ENCODE data around the gene SPACA7.
"Not testable (repeated sequence)": the region's sequence is repeated elsewhere in the genome, so short reads cannot be mapped to it uniquely, and the experiment has no call there.

The SPACA7 gene

DNA sequence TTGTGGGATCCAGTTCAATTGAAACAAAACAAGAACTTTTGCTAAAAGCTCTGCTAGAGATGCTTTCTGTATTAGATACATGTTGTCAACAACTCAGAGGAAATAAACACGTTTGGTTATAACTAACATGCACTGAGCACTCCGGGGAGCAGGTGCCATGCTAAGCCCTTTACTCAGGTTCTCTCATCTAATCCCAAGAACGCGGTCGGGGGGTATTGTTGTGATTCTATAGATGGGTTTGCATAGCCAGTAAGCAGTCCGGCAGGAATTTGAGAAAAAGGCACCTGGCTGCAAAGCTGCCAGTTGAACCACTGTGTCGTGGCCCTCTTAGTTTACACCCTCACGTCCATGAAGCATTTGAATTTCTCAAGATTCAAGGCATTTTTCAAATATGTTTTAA is 24.3 kb upstream of the SPACA7 start:
- DNase-seq: no peak

DNA sequence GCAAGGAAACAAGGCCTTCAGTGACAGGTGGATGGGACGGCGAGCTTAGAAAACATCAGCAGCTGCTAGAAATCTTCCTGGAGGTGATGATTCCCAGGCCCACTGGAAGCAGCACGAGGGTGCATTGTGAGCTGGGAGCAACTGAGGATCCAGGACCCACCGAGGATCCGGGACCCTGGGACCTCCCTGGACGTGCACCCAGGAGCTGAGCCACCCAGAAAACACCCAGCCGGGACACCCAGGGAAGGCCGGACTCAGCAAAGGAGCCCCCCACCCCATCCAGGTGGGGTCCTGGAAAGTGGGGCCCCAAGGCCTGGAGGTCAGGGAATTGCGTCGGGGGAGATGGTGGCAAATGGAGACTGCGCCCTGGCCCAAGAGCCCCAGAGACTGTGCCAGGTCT is 22.3 kb upstream of the SPACA7 start:
- no peak for DNase-seq

DNA sequence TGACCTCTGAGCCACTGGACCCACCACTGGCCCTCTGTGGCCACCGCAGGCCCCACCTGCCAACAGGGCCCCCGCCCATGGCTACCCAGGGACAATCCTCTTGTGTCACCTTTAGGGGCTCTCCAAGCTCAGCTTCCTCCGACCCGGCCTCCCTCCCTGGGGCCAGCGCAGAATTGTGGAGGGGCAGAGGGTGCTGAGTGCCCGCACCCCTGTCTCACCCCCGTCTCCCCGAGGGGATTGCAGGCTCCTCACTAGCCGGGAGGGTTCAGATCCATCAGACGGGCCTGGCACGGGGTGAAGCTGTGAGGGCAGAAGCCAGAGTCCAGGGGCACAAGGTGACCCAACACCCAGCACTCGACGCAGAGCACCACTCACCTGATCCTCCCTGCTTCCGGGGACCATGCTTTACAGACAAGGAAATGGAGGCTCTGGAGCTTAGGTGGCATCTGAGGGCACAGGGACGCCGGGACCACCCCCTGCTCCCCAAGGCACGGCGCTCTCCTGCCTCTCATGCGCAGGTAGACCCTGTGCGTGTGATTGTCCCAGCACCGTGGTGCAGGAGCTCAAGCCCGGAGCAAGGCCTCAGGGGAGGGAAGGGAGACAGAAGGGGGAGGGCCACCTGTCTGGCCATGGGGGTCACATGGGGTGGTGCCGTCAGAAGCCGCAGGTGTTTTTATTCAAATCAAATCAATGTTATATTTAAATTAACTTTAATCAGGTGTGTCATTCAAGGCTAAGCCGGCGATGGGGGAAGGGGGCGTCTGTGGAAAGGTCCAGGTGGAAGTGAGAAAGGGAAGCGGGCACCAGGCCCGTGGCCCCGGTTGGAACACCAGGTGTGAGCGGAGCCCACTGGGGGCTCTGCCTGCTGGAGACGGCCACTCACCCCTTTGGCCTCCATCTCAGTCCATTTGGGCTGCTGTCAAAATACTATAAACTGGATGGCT is 21.6 kb upstream of the SPACA7 start:
- DNase-seq: no peak

DNA sequence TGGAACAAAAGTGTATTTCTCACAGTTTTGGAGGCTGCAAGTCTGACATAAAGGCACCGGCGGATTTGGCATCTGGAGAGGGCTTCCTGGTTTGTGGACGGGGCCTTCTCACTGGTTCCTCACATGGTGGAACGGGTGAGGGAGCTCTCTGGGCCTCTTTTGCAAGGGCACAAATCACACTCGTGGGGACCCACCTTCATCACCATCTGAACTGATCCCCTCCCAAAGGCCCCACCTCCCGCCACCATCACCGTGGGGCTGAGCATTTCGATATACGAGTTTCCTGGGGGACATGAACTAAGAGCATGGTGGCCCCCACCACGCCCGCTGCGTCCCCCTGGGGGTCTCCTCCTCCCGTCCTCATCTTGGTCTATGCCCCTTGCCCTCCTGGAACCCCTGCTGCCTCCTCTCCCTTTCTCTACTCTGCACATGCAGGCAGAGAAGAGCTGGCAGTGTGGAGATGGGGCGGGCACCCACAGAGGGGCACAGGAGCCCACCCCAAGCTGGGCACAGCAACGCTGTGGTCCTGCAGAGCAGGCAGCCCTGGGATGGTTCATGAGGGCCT is 20.8 kb upstream of the SPACA7 start:
- DNase-seq: no peak

DNA sequence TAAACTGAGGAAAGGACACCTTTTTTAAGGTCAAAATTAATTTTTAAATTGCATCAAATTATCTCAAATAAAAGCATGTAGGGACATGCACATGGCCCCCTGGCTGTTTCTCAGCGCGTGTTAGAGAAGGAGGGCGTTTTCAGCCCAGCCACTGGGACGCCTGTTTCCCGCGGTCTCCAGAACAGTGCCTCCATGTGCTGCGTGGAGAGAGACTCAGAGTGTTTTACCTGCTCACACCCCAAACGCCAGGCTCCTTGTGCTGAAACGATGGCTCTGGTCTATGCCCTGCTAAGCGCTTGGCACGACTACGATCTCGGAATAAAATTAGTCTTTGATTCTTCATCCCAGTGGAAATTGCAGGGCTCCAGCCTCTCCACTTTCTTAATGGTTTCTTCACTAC is 20.0 kb upstream of the SPACA7 start:
- no peak for DNase-seq

DNA sequence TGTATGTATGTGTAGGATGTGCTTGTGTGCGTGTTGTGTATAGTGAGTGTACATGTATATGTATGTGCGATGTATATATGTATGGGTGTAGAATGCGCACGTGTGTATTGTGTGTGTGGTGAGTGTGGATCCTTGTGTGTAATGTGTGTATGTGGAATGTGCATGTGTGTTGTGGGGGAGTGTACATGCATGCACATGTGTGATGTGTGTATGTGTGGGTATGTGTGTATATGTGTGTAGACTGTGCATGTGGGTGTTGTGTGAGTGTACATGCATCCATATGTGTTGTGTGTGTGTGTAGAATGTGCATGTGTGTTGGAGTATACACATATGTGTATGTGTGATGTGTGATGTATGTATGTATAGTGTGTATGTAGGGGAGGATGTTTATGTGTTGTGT is 18.0 kb upstream of the SPACA7 start:
- no peak for DNase-seq

DNA sequence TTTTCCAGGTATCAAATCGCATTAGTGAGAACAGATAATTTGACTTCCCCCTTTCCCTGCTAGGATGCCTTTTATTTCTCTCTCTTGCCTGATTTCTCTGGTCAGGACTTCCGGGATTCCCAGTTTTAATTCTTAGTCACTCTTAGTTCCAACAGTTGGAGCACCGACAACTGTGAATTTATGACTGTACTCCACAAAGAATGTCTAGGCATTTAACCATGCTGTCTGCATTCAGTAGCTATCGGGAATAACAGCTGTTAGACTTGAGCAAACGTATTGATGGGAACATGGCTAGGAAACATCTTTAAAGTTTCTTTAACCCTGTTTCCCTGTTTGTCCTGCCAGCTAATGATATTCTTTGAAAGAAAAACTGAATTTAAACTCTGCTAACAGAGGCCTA is 14.1 kb upstream of the SPACA7 start:
- DNase-seq: no peak

DNA sequence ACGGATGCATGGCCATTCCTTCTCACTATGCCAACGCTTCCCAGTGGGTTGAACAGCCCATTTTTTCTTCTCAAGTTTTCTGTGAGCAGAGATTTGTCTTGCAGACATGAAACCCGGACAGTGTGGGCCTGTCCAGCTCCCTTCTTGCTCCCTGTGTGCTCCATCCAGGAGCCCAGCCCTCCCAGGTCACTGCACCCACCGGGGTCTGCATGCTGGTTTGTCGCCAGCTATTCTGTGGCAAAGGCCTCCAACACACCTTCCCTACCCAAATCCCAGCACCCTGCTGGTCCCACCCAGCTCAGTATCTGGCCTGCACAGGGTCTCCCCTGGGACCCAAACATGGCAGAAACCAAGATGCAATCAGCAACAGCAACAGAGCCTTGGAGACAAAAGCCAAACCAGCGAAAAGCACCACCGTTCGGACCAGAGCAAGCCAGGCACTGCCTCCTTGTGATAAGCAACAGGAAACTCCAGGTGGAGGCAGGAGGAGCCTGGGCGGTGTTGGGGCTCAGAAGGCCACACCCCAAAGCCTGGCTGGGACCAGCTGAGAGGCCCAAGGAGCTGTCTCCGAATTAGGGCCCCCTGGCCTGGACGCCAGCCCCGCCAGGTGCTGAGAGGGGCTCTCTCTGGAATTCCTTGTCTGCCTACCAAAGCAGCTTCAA is 12.2 kb upstream of the SPACA7 start:
- DNase-seq: no peak

DNA sequence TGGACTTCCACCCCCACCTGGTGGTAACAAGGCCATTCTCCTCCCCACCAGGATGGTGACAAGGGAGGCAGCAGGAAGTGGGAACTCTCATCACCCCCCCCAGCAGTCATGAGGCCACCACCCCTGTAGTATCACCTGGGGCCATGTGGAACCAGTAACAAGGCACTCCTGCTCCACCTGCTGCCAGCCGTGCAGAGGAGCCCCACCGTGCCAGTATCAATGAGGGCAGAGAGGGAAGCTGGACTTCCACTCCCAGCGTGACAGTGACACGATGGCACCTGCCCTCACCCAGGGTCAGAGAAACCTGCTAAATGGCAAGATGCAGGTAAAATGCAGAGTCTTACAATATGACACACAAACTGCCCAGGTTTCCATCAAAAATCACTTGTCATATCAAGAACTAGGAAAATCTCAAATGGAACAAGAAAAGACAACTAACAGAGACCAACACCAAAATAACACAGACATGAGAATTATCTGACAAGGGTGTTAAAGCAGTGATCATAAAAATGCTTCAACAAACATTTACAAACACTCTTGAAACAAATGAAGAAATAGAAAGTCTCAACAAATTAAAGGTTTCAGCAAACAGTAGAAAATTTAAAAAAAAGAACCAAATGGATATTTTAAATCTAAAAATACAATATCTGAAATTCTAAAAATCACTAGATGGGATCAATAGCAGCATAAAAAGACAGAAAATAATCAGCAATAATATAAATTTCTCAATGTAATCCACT is 9.1 kb upstream of the SPACA7 start:
- no peak for DNase-seq

DNA sequence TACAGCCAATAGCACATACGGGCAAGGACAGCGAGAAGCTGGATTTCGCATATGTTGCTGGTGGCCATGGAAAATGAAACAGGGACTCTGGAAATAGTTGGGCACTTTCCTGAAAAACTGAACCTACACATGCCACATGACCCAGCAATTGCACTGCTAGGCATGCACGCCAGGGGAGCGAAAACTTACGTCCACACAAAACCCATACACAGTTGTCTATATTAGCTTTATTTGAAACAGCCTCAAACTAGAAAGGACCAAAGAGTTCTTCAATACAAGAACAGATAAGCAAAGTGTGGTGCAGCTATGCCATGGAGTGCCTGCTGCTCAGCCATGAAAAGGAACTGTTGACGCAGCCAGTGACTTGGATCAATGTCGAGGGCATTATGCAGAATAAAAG is 7.3 kb upstream of the SPACA7 start:
- DNase-seq: no peak

DNA sequence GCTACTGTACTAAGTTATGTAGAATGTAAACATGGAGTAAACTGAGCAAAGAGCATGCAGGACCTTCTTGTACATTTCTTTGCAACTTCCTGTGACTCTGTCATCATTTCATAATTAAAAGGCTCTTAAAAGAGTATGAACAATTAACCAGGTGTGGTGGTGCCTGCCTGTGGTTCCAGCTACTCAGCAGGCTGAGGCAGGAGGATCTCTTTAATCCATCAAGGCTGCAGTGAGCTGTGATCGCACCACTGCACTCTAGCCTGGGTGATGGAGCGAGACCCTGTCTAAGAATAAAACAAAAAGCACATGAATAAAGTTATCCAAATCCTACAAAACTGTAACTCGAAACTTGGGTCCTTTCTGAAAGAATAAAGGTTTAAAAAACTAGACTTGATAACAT is 5.8 kb upstream of the SPACA7 start:
- DNase-seq: no peak

DNA sequence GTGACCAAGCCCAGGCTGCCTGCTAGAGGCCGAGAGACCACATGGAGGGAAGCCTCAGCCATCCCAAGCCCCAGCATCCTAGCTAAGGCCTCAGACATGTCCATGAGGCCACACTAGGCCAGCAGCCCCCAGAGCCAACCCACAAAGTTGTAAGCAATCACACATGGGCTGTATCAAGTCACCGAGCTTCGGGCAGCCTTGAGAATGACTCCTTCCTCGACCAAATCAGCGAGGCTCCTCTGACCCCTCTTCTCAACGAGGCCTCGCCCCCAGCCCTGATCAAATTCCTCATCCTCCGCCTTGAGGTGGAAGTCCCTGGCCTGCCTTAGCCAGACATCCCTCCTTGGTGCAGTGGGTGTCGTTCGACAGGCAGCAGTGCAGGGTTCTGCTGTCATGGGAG is 1.9 kb upstream of the SPACA7 start:
- no peak for DNase-seq

DNA sequence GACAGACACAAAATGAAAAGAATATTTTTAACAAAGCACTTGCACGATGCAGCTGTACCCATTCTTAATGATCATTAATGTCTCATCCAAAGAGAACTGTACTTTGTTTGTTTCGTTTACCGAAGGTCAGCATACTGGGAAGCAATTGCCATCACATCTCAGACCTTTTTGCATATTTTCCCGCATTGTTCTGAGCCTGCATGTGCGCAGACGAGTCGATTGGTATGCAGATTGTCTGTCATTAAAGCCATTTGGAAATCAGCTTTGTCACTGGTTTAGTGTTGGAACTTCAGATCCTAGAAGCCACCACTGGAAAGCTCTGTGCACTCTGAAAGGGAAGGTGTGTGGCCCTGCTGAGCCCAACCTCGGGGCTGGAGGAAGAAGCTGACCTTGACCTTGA is 15.6 kb downstream of the SPACA7 start:
- no peak for DNase-seq

DNA sequence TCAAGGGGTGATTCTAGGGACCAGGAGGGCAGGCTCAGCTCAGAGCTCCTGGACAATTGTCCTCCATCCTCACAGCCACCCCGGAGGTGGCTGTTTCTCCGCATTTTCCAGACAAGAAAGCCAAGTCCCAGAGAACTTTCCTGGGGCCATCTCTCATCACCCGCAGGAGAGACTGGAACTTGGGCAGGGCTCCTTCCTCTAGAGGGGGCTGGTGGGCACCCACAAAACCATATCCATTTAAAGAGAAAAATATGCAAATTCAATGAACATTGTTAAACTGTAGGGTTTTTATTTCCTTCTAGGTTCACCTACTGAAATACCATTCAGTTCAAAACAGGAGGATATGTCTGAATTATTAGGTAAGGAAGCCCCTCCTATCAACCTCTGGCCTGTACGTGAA is 16.6 kb downstream of the SPACA7 start:
- no peak for DNase-seq

DNA sequence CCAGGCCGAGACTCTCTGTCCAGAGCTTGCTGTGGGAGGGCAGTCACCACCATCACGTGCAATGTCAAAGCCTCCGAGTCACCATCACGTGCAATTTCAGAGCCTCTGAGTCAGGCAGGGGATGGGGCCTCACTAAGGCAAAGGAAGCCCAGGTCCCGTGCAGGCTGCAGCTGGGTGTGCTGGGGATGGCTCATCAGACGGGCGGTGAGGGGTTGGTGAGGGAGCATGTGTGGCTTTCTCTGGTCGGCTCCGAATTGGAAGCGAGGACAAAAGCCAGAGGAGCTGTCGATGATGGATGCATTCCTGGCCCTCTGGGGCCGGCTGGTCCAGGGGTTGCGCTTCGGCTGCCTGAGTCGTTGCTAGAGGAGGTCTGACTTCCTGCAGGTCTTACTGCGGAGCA is 18.9 kb downstream of the SPACA7 start:
- DNase-seq: not testable (repeated sequence)

DNA sequence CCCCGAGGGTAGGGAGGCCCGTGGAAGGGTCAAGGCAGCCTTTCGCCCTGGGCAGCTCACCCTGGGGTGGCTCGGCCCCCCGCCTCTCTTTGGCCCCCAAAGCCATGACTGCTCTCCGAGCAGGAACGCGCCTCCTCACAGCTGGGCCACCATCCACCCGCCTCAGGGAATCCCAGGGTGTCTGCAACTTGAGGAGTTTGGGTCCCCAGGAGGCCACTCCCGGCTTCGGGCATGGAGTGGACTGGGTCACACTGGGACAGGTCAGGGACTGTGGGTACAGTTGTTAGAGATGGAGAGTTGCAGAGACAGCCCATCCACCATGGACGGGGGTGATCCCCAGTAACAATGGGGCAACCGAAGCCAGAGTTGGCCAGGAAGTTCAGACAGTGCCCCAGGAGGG is 19.8 kb downstream of the SPACA7 start:
- not testable (repeated sequence) for DNase-seq

DNA sequence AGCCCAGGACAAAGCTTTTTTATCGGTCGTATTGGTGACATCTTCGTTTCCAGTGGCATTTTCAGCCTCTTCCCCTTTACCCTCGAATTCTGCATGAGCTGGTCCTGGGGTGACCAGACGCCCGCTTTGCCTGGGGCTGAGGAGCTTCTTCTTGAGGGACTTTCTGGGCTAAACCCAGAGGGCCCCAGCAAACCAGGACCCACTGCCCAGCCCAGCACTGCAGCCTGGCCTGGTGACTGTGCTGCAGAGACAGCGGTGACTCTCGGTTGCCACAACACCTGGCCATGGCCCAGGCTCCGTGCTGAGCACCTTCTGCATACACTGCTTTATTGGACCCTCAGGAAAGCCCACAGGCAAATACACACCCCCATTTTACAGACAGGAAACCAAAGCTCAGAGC is 21.0 kb downstream of the SPACA7 start:
- DNase-seq: no peak

DNA sequence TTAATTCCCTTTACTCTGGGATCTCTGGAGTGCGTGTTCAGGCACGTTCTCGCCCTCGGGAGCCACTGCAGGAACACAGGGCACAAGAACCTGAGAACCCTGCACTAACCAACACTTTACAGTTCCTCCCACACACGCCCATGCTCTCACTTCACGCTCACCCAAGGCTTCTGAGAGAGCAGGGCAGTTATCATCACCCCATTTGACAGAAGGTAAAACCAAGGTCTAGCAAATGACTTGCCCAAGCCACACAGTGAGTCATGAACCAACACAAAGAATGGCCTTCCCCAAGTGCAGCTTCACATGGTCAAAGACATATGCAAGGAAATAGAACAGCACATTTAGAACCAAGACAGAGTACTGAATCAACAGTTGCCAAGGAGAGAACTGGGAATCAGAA is 22.2 kb downstream of the SPACA7 start:
- not testable (repeated sequence) for DNase-seq

DNA sequence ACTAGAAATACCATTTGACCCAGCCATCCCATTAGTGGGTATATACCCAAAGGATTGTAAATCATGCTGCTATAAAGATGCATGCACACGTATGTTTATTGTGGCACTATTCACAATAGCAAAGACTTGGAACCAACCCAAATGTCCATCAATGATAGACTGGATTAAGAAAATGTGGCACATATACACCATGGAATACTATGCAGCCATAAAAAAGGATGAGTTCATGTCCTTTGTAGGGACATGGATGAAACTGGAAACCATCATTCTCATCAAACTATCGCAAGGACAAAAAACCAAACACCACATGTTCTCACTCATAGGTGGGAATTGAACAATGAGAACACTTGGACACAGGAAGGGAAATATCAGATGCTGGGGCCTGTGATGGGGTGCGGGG is 33.7 kb downstream of the SPACA7 start:
- not testable (repeated sequence) for DNase-seq

DNA sequence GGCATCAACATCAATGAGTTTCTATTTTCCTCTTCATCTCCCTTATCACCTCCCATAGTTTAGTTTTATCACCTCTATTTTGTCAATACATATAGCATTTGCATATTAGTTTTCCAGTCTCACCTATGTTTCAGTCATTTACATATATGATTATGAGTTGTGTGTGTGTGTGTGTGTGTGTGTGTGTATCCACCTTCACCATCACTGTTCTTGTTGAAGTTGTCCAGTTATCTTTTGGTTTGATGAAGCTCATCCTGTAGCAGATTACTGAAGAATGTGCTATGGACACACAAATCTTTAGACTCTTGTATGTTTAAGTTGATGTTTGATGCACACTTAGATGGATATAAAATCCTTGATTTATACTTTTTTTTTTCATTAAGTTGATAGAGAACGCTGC is 40.5 kb downstream of the SPACA7 start:
- DNase-seq: no peak

DNA sequence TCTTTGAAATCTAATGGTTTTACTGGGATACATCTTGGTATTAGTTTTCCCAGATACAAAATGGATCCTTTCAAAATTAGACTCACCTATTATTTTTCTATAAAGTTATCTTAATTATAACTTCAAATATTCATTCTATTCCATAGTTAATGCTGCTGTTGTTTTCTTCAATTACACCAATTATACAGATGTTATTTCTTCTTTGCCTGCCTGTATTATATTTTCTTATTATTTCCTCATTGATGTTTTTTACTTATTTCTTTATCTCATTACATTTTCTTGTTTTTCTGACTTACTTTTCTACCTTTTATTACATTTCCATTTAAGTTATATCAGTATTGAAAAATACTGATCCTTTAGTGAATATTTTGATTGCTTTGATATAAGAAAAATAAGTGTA is 40.9 kb downstream of the SPACA7 start:
- no peak for DNase-seq

DNA sequence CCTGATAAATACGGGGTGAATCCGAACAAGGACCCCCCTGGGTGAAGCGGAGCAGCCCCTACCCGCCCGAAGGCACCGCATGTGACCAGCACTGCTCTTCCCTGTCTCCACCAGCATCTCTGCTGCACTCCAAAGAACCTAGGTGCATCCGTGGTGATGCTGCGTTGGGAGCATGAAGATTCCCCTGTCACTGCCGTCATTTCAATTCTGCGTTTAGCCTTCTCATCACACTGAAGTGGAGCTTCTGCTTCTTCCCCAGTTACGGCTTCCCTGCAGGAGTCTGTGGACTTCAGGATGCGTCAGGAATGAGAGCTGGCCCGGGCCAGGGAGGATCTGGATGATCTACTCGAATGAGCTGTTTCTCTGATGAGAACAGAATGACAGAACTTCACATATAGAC is 47.9 kb downstream of the SPACA7 start:
- DNase-seq: no peak

DNA sequence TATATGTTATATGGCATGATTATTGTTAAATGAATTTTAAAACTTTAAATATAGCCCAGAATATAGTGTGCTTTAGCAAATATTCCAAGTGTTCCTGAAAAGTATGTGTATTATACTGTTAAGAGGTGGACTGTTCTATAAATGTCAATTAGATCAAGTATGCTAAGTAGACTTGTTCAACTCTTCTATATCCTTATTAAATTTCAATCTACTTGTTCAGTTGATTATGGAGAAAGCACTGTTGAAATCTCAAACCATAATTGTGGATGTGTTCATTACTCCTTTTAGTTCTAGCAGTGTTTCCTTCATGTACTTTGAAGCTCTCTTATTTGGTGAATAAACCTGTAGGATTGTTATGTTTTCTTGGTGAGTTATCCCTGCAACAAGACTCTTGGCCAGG is 52.5 kb downstream of the SPACA7 start:
- DNase-seq: no peak

DNA sequence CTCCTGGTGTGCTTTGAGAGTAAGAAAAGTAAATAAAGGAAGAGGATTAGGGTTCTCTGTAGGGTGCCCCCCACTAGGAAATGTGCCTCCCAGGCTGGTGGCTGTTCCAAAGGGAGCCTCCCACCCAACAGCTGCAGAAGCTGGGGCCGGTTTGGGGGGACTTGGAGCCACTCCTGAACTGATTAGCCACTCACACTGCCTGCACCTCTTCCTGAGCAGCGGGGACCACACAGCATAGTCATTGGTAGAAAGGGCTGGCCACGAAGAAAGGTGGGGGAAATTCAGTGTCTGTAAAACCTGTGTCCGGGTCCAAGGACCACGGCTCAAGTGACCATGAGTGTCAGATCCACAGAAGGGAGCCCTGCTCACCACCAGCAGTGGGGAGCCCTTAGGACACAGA is 55.6 kb downstream of the SPACA7 start:
- no peak for DNase-seq

Data from activated CD4-positive, alpha-beta T cell treated with anti-CD3 and anti-CD28 coated beads for 48 hours (primary cell).